HS-27A (cell line): ENCODE data around the gene TRAF7.
"Not testable (repeated sequence)": the region's sequence is repeated elsewhere in the genome, so short reads cannot be mapped to it uniquely, and the experiment has no call there.

ENCODE experiments used
- DNase-seq: peaks from one replicate; pipeline ENCODE4 v3.0.0-alpha.2; 2012; ENCODE audit warnings: low read depth, missing footprints

TRAF7 gene

DNA sequence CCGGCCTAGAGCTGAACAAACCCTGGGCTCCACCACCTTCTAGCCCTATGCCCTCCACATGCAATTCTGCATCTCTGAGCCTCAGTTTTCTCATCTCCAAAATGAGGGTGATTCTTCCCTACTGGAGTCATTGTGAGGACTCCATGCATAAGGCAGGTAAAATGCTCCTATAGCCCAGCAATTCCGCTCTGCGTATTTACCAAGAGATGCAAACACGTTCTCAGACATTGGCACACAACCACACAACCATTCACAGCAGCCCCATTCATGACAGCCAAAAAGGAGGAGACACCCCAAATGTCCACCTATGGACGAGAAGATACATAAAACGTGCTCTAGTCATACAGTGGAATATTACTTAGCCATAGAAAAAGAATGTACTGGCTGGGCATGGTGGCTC lies 44.7 kb downstream of the TRAF7 start:
- no peak for DNase-seq

DNA sequence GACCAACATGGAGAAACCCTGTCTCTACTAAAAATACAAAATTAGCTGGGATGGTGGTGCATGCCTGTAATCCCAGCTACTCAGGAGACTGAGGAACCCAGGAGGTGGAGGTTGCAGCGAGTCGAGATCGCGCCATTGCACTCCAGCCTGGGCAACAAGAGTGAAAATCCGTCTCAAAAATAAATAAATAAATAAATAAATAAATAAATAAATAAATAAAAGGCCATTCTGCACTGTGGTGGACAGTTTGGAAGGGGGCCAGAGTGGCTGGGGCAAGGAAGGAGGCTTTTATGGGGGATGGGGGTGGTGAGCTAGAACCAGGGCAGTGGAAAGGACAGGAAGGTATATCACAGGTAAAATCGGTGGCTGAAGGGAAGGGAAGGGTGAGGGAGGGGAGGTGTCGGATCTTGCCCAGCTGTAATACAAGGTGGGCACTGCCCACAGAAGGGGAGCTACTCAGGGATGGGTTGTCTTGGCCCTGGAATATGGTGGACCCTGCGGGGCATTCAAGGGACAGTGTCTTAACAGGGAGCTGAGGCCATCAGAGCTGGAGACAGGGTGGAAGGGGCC lies 47.6 kb downstream of the TRAF7 start:
- DNase-seq, result not testable (repeated sequence)

DNA sequence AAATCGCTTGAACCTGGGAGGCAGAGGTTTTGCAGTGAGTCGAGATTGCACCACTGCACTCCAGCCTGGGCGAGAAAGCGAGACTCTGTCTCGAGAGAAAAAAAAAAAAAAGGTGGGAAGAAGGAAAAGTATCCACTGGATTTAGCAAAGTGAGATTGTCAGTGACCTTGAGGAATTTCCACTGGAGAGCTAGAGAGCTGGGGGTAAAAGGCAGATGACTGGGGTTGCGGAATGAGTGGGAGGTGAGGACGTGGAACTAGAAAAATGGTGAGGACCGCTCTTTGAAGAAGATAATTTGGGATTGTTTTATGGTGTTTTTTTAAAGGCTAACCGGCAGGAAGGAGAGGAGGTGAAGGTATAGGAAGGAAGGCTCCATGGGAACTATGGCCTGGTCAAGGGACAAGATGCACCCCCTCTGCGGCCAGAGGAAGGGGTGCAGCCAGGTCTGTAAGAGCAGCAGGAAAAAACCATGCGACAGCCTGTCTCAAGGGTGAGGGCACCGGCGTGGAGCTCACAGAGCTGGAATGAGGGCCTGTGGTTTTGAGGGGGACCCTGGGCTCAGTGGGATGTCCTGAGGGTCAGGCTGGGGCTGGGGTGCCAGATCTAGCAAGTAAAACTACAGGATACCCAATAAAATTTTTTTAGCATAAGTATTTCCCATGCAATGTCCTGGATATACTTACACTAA lies 49.0 kb downstream of the TRAF7 start:
- DNase-seq, result no peak

DNA sequence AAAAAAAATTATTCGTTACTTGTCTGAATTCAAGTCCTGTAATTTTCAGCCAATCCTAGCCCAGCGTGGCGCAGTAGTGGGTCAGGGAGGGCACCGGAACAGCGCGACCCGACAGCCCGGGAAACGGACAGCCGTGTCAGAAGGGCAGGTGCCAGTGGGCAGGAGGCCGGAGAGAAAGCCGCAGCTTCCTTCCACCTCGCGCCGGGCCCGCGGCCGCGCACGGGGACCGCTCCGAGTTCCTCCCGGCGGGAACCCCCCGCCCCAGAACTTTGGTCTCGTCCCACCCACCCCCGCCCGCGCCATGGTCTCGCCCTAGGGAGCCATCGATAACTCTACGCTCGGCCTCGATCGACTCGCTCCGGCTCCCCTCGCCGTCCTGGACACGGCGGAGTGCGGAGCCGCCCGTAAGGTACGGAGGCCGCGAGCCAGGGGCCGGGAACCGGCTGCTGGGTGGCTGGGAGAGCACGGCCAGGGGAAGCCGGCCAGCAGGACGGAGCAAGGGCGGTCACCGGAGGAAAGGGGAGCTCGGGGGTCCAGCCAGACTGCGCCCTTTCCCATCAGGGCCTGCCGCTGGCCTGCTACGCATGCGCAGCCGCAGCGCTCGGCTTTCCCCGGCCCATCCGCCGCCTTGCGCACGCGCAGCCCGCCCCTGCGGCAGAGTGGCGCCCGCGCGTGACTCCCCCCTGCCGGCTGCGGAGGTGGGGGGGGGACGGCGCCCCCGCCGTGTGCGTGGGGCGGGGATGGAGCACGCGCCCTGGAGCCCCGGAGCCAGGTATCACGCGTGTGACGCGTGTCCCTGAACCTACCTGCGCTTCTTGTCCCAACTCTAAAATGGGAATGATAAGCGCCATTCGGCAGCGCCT lies 49.8 kb downstream of the TRAF7 start, which contains the start of gene MLST8:
TSS of gene MLST8 (plus strand) at position 351 of the 863 bp plus-strand sequence. CDS start 632 bp downstream, outside the sequence.
- DNase-seq, result peak; percentile 69

GRCh38 chr16:2205967-2206313 lies 50.4 kb downstream of the TRAF7 start:
- peak; percentile 20 for DNase-seq

GRCh38 chr16:2206420-2206779 lies 50.8 kb downstream of the TRAF7 start:
- no peak for DNase-seq

- DNase-seq, result no peak
Observed at GRCh38 chr16:2206780-2207433, 51.3 kb downstream of the TRAF7 start.

DNA sequence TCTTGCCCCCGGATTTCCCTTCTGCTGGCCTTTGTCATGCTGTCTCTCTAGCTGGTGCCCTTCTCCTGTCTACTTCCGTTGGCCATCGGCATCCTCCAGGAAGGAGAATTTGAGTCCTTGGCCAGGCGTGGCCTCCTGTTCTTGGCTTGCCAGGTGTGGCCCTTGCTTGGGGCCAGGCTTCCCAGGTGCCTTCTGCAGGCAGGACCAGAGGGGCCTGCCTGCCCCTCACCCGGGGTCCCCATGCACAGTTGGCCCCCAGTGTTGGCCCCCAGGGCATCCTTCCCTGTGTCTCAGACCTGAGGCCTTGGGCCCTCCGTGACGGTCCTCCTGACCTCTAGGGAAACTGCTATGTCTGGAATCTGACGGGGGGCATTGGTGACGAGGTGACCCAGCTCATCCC lies 52.3 kb downstream of the TRAF7 start:
- DNase-seq, result no peak

GRCh38 chr16:2208308-2208707 lies 52.7 kb downstream of the TRAF7 start:
- DNase-seq, result no peak

DNA sequence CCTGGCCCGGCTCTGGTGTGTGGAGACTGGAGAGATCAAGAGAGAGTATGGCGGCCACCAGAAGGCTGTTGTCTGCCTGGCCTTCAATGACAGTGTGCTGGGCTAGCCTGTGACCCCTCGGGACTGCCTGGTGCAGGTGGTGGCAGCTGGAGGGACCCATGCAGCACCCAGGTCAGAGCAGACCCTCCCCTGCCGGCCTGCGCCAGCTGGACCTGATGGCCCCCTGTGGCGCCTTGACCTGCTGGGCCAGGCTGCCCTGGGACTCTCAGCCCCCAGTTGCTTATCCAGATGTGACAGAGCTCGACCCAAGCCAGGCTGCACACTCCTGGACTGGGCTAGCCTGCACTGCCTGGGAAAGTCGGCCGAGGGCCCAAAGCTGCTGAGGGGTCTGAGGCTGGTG lies 53.2 kb downstream of the TRAF7 start:
- DNase-seq, result no peak

- no peak for DNase-seq
Observed at GRCh38 chr16:2209258-2210008, 53.9 kb downstream of the TRAF7 start.

GRCh38 chr16:2210009-2210332 lies 54.4 kb downstream of the TRAF7 start:
- DNase-seq, result no peak

GRCh38 chr16:2210386-2211365 lies 55.1 kb downstream of the TRAF7 start, which contains the start of gene BRICD5:
Gene BRICD5, minus strand, starts transcription at chr16:2210863. Its CDS starts 30 bp downstream, at chr16:2210833.
- DNase-seq, result no peak

GRCh38 chr16:2211923-2212347 lies 56.4 kb downstream of the TRAF7 start:
- no peak for DNase-seq

- DNase-seq, result no peak
Observed at GRCh38 chr16:2212362-2213324, 57.1 kb downstream of the TRAF7 start.

- no peak for DNase-seq
Observed at GRCh38 chr16:2213817-2214718, 58.5 kb downstream of the TRAF7 start.

DNA sequence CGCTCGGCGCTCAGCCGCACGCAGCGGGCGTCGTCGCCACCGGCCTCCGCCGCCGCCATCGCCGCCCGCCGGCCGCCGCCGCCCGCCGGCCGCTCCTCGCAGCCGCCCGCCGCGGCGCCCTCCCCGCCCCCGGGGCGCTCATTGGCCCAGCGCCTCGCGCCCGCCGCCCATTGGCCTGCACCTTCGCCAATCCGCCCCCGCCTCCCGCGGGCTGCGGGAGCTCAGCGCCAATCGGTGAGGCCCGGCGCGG lies 59.1 kb downstream of the TRAF7 start, which contains the start of gene PGP:
TSS of gene PGP (minus strand) at position 122 of the 250 bp plus-strand sequence. CDS start at position 59, 63 bp downstream.
- DNase-seq, result no peak

DNA sequence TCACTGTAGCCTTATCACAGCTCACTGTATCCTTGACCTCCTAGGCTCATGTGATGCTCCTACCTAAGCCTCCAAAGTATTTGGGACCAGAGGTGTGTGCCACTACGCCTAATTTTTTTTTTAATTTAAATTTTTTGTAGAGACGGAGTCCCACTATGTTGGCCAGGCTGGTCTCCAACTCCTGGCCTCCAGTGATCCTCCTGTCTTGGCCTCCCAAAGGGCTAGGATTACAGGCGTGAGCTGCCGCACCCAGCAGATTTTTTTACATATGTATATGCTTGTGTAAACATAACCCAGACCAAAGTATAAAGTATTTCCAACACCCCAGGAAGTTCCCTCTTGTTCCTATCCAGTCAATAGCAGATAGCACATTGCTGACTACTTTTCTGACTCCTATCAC lies 60.7 kb downstream of the TRAF7 start:
- no peak for DNase-seq
